OCI-LY7 (cell line): ENCODE measurements around the gene CDRT4.

Experiments used
- CTCF ChIP-seq: fragments of 200-600 bp; sonication (generic); conservative IDR thresholded peaks from 2 replicates; pipeline ENCODE4 v1.5.1; 2014; ENCODE audit warnings: mild to moderate bottlenecking, antibody characterized with exemption, low read length, moderate library complexity, mixed read lengths
- EZH2phosphoT487 ChIP-seq: fragments of 200-600 bp; sonication (generic); IDR thresholded peaks from 2 replicates; pipeline ENCODE4 v1.6.1; 2018; ENCODE audit warnings: low read depth, borderline replicate concordance, mild to moderate bottlenecking, mixed run types, antibody characterized with exemption, low read length, moderate library complexity, mixed read lengths

- TF ChIP-seq CTCF (no peak), EZH2phosphoT487 (no peak)
Observed at GRCh38 chr17:15467592-15467991, at the start of gene CDRT4.
